Osteoblast (primary cell): ENCODE data around the gene DUXB. TPM values are rescaled to one million over a fixed set of nuclear protein-coding genes. Genes with fewer than 3 reads are reported as not detected.

Experiments used
- DNase-seq: peaks from one replicate; pipeline ENCODE4 v3.0.0; 2011; ENCODE audit warnings: low spot score, mixed read lengths; ENCODE audit not compliant: insufficient read length; ENCODE audit errors: missing footprints
- H2AFZ ChIP-seq: 2 replicates; pipeline ENCODE4 v1.6.0; 2011; ENCODE audit warnings: mild to moderate bottlenecking, low read length
- H3K27ac ChIP-seq: 2 replicates; pipeline ENCODE4 v1.5.1; 2011; ENCODE audit warnings: mild to moderate bottlenecking, low read depth, low read length, moderate library complexity
- H3K27me3 ChIP-seq: 2 replicates; pipeline ENCODE4 v1.6.0; 2012; ENCODE audit warnings: mild to moderate bottlenecking, control low read depth, inconsistent platforms, low read length, moderate library complexity; ENCODE audit not compliant: insufficient read depth
- H3K36me3 ChIP-seq: 2 replicates; pipeline ENCODE4 v1.5.1; 2011; ENCODE audit warnings: mild to moderate bottlenecking, low read length, control low read depth, moderate library complexity; ENCODE audit not compliant: insufficient read depth
- H3K4me1 ChIP-seq: 2 replicates; pipeline ENCODE4 v1.5.1; 2011; ENCODE audit warnings: mild to moderate bottlenecking, low read length, control low read depth, moderate library complexity; ENCODE audit not compliant: insufficient read depth
- H3K4me2 ChIP-seq: 2 replicates; pipeline ENCODE4 v1.6.0; 2011; ENCODE audit warnings: mild to moderate bottlenecking, low read length; ENCODE audit not compliant: insufficient read depth
- H3K4me3 ChIP-seq: fragments of 200-600 bp; sonication (generic); 3 replicates; pipeline ENCODE4 v1.5.1; 2012; ENCODE audit warnings: mild to moderate bottlenecking, low read length, inconsistent platforms; ENCODE audit not compliant: insufficient read depth
- H3K79me2 ChIP-seq: 2 replicates; pipeline ENCODE4 v1.6.0; 2012; ENCODE audit warnings: mild to moderate bottlenecking, low read length, control low read depth, inconsistent platforms; ENCODE audit not compliant: insufficient read depth
- H3K9me3 ChIP-seq: 2 replicates; pipeline ENCODE4 v1.5.1; 2011; ENCODE audit warnings: low read depth, low read length, control low read depth
- H4K20me1 ChIP-seq: 2 replicates; pipeline ENCODE4 v1.6.0; 2012; ENCODE audit warnings: mild to moderate bottlenecking, low read length, control low read depth; ENCODE audit not compliant: insufficient read depth
- CTCF ChIP-seq: IDR thresholded peaks from 2 replicates; pipeline ENCODE4 v1.5.1; 2011; ENCODE audit warnings: mild to moderate bottlenecking, low read depth, low read length, moderate library complexity; ENCODE audit errors: extremely low read depth
- small RNA-seq: library from RNA; depleted of rRNA; stranded (forward); fragments of <200 nt; gene quantifications from one replicate; pipeline ENCODE3, GENCODE V24; 2012
- total RNA-seq: library from RNA; depleted of rRNA; stranded (reverse); fragments of >200 nt; gene quantifications from 2 replicates; pipeline ENCODE4 v1.2.3, GENCODE V29; 2012

Gene DUXB
- total RNA-seq, 1 donor: not detected

GRCh38 chr16:75647112-75647491 is 54.2 kb downstream of the DUXB start:
- peak; percentile 49 for DNase-seq
- Histone ChIP-seq H4K20me1 (peaks cover 44% of the 10 kb centered on the region), H3K4me2 (peak overlapping the region; percentile 93), H3K79me2 (peaks cover 94% of the 10 kb centered on the region), H3K27ac (peak overlapping the region; percentile 91), H3K4me3 (peak overlapping the region; percentile 89), H3K4me1 (peaks cover 28% of the 10 kb centered on the region), H3K36me3 (peaks cover 25% of the 10 kb centered on the region), H3K9me3 (no peaks in the 10 kb centered on the region), H2AFZ (peak overlapping the region; percentile 96), H3K27me3 (no peaks in the 10 kb centered on the region)
- no peak for TF ChIP-seq CTCF

GRCh38 chr16:75644240-75645012 is 56.8 kb downstream of the DUXB start:
- peaks cover 17% of the 10 kb centered on the region for H4K20me1 ChIP-seq
- no peak overlapping the region for H2AFZ ChIP-seq
- H3K79me2 ChIP-seq: peaks cover 82% of the 10 kb centered on the region
- DNase-seq: peak; percentile 17
- peaks cover 10% of the 10 kb centered on the region for H3K4me1 ChIP-seq
- no peaks in the 10 kb centered on the region for H3K27me3 ChIP-seq
- H3K4me2 ChIP-seq: no peak overlapping the region
- H3K36me3 ChIP-seq: peaks cover 48% of the 10 kb centered on the region
- TF ChIP-seq CTCF: no peak
- H3K27ac ChIP-seq: no peak overlapping the region
- no peak overlapping the region for H3K4me3 ChIP-seq
- no peaks in the 10 kb centered on the region for H3K9me3 ChIP-seq

Small RNAs within 50 kb of the gene (small RNA-seq; reads per million reads assigned to genes)
- not detected for gene RN7SL520P

Other genes starting within 250 kb of the DUXB start
- 11.6 and 13.6 TPM in 2 replicates for gene TMEM170A, start 236.8 kb downstream of the DUXB start, total RNA-seq
- gene CHST6, start 206.0 kb downstream of the DUXB start, total RNA-seq: 1.1 and 1.5 TPM in 2 replicates
- under 0.01 TPM in 1 of 2 replicates, not detected in the other for gene CHST5, start 165.4 kb downstream of the DUXB start, total RNA-seq
- 17.0 and 22.4 TPM in 2 replicates for gene TMEM231, start 145.2 kb downstream of the DUXB start, total RNA-seq
- gene GABARAPL2, start 135.1 kb downstream of the DUXB start, total RNA-seq: 32.9 and 36.8 TPM in 2 replicates
- 46.0 and 54.8 TPM in 2 replicates for gene ADAT1, start 78.2 kb downstream of the DUXB start, total RNA-seq
- 121 and 125 TPM in 2 replicates for gene KARS1, start 53.8 kb downstream of the DUXB start, total RNA-seq
- 39.1 and 39.5 TPM in 2 replicates for gene TERF2IP, start 53.7 kb downstream of the DUXB start, total RNA-seq
- gene CPHXL2, start 24.5 kb downstream of the DUXB start, total RNA-seq: not detected in 2 replicates
- gene CPHXL, start 25.0 kb upstream of the DUXB start, total RNA-seq: not detected in 2 replicates